HG03103 (cell line): ENCODE data around the gene FGF2.
"Not testable (repeated sequence)": the region's sequence is repeated elsewhere in the genome, so short reads cannot be mapped to it uniquely, and the experiment has no call there.

Source experiments
- ATAC-seq: cut with Tn5 transposase; IDR thresholded peaks from one replicate; pipeline ENCODE4 v1.9.1; 2021; ENCODE audit warnings: low read depth; ENCODE audit not compliant: unreplicated experiment

Gene FGF2

GRCh38 chr4:122842984-122843531 lies 16.4 kb downstream of the FGF2 start:
- no peak for ATAC-seq

- not testable (repeated sequence) for ATAC-seq
Observed at GRCh38 chr4:122844391-122844790, 17.8 kb downstream of the FGF2 start.

GRCh38 chr4:122845066-122845465 lies 18.4 kb downstream of the FGF2 start:
- no peak for ATAC-seq

GRCh38 chr4:122845760-122846159 lies 19.1 kb downstream of the FGF2 start:
- ATAC-seq, result no peak

GRCh38 chr4:122847931-122848330 lies 21.3 kb downstream of the FGF2 start:
- no peak for ATAC-seq

GRCh38 chr4:122849789-122850188 lies 23.2 kb downstream of the FGF2 start:
- ATAC-seq, result not testable (repeated sequence)

- no peak for ATAC-seq
Observed at GRCh38 chr4:122851568-122851967, 24.9 kb downstream of the FGF2 start.

GRCh38 chr4:122854447-122855352 lies 28.1 kb downstream of the FGF2 start:
- ATAC-seq, result no peak

- ATAC-seq, result no peak
Observed at GRCh38 chr4:122855353-122855890, 28.8 kb downstream of the FGF2 start.

- ATAC-seq, result no peak
Observed at GRCh38 chr4:122857160-122857559, 30.5 kb downstream of the FGF2 start.

- no peak for ATAC-seq
Observed at GRCh38 chr4:122858705-122859104, 32.1 kb downstream of the FGF2 start.

- no peak for ATAC-seq
Observed at GRCh38 chr4:122861172-122861943, 34.7 kb downstream of the FGF2 start.

- no peak for ATAC-seq
Observed at GRCh38 chr4:122863639-122864038, 37.0 kb downstream of the FGF2 start.

GRCh38 chr4:122865425-122865824 lies 38.8 kb downstream of the FGF2 start:
- ATAC-seq, result no peak

GRCh38 chr4:122868235-122868634 lies 41.6 kb downstream of the FGF2 start:
- ATAC-seq, result not testable (repeated sequence)

GRCh38 chr4:122873146-122873545 lies 46.5 kb downstream of the FGF2 start:
- ATAC-seq, result no peak

- ATAC-seq, result no peak
Observed at GRCh38 chr4:122873821-122874593, 47.4 kb downstream of the FGF2 start.

- no peak for ATAC-seq
Observed at GRCh38 chr4:122875949-122876348, 49.3 kb downstream of the FGF2 start.

GRCh38 chr4:122876456-122876855 lies 49.8 kb downstream of the FGF2 start:
- no peak for ATAC-seq

- no peak for ATAC-seq
Observed at GRCh38 chr4:122879001-122879400, 52.4 kb downstream of the FGF2 start.
